AG04450 (cell line): ENCODE results near the gene PXMP2. TPM values are rescaled to one million over a fixed set of nuclear protein-coding genes. Genes with fewer than 3 reads are reported as not detected.

Experiments used
- CTCF ChIA-PET: fragments of 300-600, 350-600 bp; formaldehyde crosslinking; extraction: SDS; loops from one replicate; lab custom pipeline; 2022; ENCODE audit warnings: antibody characterized with exemption, inconsistent platforms; lab: Charles Lee
- POLR2A ChIA-PET: fragments of 350-600 bp; formaldehyde crosslinking; extraction: SDS; loops from one replicate; lab custom pipeline; 2021; ENCODE audit warnings: antibody characterized with exemption, inconsistent platforms; lab: Yijun Ruan, JAX
- DNase-seq: peaks from one replicate; pipeline ENCODE4 v3.0.0-alpha.2; 2011; ENCODE audit warnings: low read depth, low spot score
- H3K27ac ChIP-seq: one replicate; pipeline ENCODE4 v1.5.1; 2012; ENCODE audit warnings: low read depth, low read length, control low read depth
- H3K27me3 ChIP-seq: one replicate; pipeline ENCODE4 v1.6.0; 2012; ENCODE audit warnings: low read length; ENCODE audit not compliant: control insufficient read depth, insufficient read depth
- H3K4me3 ChIP-seq: 2 replicates; pipeline ENCODE4 v1.5.1; 2011; ENCODE audit warnings: mild to moderate bottlenecking, low read depth, low read length, control low read depth
- H3K9me3 ChIP-seq: 2 replicates; pipeline ENCODE4 v1.5.1; 2012; ENCODE audit warnings: low read length; ENCODE audit not compliant: control insufficient read depth, insufficient read depth
- polyA plus RNA-seq: library from polyadenylated mRNA; depleted of rRNA; stranded (reverse); fragments of >200 nt; gene quantifications from 2 replicates; pipeline ENCODE4 v1.2.3, GENCODE V29; 2011
- TF ChIP-seq, protein P1 (sequence below): IDR thresholded peaks from 2 replicates; pipeline ENCODE4 v1.5.1; 2011; ENCODE audit warnings: low read depth, low read length, control low read depth, inconsistent platforms

PXMP2 gene
- polyA plus RNA-seq, 1 experiment, result 17.3 TPM

DNA sequence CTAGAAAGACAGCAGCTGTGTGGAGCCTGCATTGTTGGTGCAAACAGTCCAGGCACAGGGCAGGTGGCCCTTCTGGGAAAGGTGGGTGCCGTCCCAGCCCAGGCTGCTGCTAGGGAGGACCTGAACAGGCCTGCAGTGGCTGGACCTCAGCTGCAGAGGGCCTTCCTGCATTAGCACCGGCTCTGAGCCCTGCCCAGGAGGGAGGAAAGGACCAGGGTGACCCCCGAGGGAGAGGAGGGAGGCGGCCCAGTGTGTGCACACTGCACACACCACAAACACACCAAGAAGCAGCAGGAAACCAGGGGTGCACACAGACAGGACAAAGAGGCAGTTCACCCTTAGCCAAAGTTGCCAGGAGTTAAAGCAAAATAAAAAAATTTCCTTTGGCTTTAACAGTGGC is 15.3 kb downstream of the PXMP2 start:
- TF ChIP-seq, protein P1, sequence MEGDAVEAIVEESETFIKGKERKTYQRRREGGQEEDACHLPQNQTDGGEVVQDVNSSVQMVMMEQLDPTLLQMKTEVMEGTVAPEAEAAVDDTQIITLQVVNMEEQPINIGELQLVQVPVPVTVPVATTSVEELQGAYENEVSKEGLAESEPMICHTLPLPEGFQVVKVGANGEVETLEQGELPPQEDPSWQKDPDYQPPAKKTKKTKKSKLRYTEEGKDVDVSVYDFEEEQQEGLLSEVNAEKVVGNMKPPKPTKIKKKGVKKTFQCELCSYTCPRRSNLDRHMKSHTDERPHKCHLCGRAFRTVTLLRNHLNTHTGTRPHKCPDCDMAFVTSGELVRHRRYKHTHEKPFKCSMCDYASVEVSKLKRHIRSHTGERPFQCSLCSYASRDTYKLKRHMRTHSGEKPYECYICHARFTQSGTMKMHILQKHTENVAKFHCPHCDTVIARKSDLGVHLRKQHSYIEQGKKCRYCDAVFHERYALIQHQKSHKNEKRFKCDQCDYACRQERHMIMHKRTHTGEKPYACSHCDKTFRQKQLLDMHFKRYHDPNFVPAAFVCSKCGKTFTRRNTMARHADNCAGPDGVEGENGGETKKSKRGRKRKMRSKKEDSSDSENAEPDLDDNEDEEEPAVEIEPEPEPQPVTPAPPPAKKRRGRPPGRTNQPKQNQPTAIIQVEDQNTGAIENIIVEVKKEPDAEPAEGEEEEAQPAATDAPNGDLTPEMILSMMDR, result no peak
- no peaks in the 10 kb centered on the region for H3K27me3 ChIP-seq
- DNase-seq, result no peak
- POLR2A ChIA-PET, result no interaction called here
- H3K4me3 ChIP-seq, result no peak overlapping the region
- CTCF ChIA-PET, result no interaction called here
- no peaks in the 10 kb centered on the region; the same call in 1 of the 2 replicates for H3K9me3 ChIP-seq
- no peak overlapping the region for H3K27ac ChIP-seq

- CTCF ChIA-PET, result no interaction called here
- POLR2A ChIA-PET, result no interaction called here
- Histone ChIP-seq H3K4me3 (no peak overlapping the region), H3K27me3 (no peaks in the 10 kb centered on the region), H3K27ac (no peak overlapping the region), H3K9me3 (no peaks in the 10 kb centered on the region; the same call in 1 of the 2 replicates)
- TF ChIP-seq, protein P1, result no peak
- DNase-seq, result no peak
Measured at GRCh38 chr12:132703641-132704040, 16.3 kb downstream of the PXMP2 start.

GRCh38 chr12:132707241-132707640 is 19.9 kb downstream of the PXMP2 start:
- H3K27me3 ChIP-seq, result no peaks in the 10 kb centered on the region
- TF ChIP-seq, protein P1, result no peak
- H3K27ac ChIP-seq, result no peak overlapping the region
- DNase-seq, result no peak
- no peak overlapping the region for H3K4me3 ChIP-seq
- H3K9me3 ChIP-seq, result no peaks in the 10 kb centered on the region; the same call in 1 of the 2 replicates
- ChIA-PET CTCF (no interaction called here), POLR2A (no interaction called here)

DNA sequence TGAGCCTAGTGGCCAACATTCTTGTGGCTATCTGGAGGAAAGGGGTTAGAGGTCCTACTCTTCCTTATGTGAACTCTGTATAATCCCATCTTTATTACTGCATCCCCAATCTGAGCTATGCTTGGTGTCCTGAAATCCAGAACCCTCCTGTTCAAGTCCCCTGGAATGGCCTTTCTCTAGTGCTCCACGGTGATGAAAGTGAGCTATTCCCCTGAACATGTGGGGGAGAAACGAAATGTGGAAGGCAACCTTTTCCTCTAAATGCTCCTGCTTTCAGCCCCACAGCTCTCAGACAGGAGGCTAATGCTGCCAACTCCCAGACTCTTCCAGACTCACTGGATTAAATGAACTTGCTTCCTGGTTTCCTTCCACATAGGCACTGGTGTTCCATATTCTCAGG is 20.8 kb downstream of the PXMP2 start:
- no peaks in the 10 kb centered on the region; the same call in 1 of the 2 replicates for H3K9me3 ChIP-seq
- H3K4me3 ChIP-seq, result no peak overlapping the region
- no peak overlapping the region for H3K27ac ChIP-seq
- CTCF ChIA-PET, result no interaction called here
- TF ChIP-seq, protein P1, result no peak
- no peak for DNase-seq
- no peaks in the 10 kb centered on the region for H3K27me3 ChIP-seq
- POLR2A ChIA-PET, result no interaction called here

- TF ChIP-seq, protein P1, result no peak
- ChIA-PET CTCF (no interaction called here), POLR2A (interaction anchor here (0.6 kb wide), 1 partner anchor 111 kb away, joined by 4 read pairs; no protein-coding TSS in a partner anchor)
- no peak for DNase-seq
- Histone ChIP-seq H3K9me3 (no peaks in the 10 kb centered on the region; the same call in 1 of the 2 replicates), H3K4me3 (peak overlapping the region; percentile 82), H3K27ac (peak overlapping the region; percentile 21), H3K27me3 (no peaks in the 10 kb centered on the region)
Measured at GRCh38 chr12:132710043-132710404, 22.6 kb downstream of the PXMP2 start.
